DND-41 (cell line): ENCODE measurements around the gene CIITA.

Experiments used
- ATAC-seq: fragments of 200-7000 bp; cut with Tn5 transposase; 3 replicates; pipeline ENCODE4 v1.9.1; 2021; ENCODE audit warnings: low read depth; ENCODE audit not compliant: insufficient read depth
- DNase-seq: peaks from one replicate; pipeline ENCODE4 v3.0.0-alpha.2; 2020
- H2AFZ ChIP-seq: 2 replicates; pipeline ENCODE4 v1.6.0; 2012; ENCODE audit warnings: low read depth, low read length
- H3K27ac ChIP-seq: 2 replicates; pipeline ENCODE4 v1.5.1; 2012; ENCODE audit warnings: low read length, inconsistent platforms
- H3K27me3 ChIP-seq: fragments of 200-600 bp; sonication (generic); 2 replicates; pipeline ENCODE4 v1.6.0; 2012; ENCODE audit warnings: low read length, mild to moderate bottlenecking, inconsistent platforms; ENCODE audit not compliant: insufficient read depth, poor library complexity
- H3K36me3 ChIP-seq: 2 replicates; pipeline ENCODE4 v1.5.1; 2012; ENCODE audit warnings: low read length, inconsistent platforms; ENCODE audit not compliant: insufficient read depth
- H3K4me1 ChIP-seq: 2 replicates; pipeline ENCODE4 v1.5.1; 2012; ENCODE audit warnings: mild to moderate bottlenecking, low read length; ENCODE audit not compliant: insufficient read depth
- H3K4me2 ChIP-seq: 2 replicates; pipeline ENCODE4 v1.6.0; 2012; ENCODE audit warnings: mild to moderate bottlenecking, moderate library complexity, low read length, inconsistent platforms; ENCODE audit not compliant: insufficient read depth
- H3K4me3 ChIP-seq, 2 experiments: fragments of 200-600 bp in 1 of 2; shearing (Covaris generic) in 1 of 2; 2 replicates each; pipeline ENCODE4 v1.5.1; 2012 to 2016; ENCODE audit warnings: inconsistent platforms in 2 of 2, low read length in 2 of 2, mild to moderate bottlenecking in 2 of 2, low read depth in 1 of 2, moderate library complexity in 1 of 2
- H3K79me2 ChIP-seq: 2 replicates; pipeline ENCODE4 v1.6.0; 2012; ENCODE audit warnings: low read length, inconsistent platforms; ENCODE audit not compliant: insufficient read depth
- H3K9ac ChIP-seq: 2 replicates; pipeline ENCODE4 v1.6.0; 2012; ENCODE audit warnings: low read depth, mild to moderate bottlenecking, inconsistent platforms, low read length, moderate library complexity
- H3K9me3 ChIP-seq: 2 replicates; pipeline ENCODE4 v1.5.1; 2012; ENCODE audit warnings: low read length, moderate library complexity, mild to moderate bottlenecking, inconsistent platforms; ENCODE audit not compliant: insufficient read depth, severe bottlenecking
- H4K20me1 ChIP-seq: 2 replicates; pipeline ENCODE4 v1.6.0; 2012; ENCODE audit warnings: low read length; ENCODE audit not compliant: insufficient read depth
- CTCF ChIP-seq: IDR thresholded peaks from 2 replicates; pipeline ENCODE4 v1.5.1; 2012; ENCODE audit warnings: borderline replicate concordance, low read length, moderate library complexity, mild to moderate bottlenecking; ENCODE audit not compliant: poor library complexity, severe bottlenecking; ENCODE audit errors: extremely low read depth
- EZH2 ChIP-seq: IDR thresholded peaks from 3 replicates; pipeline ENCODE4 v1.6.1; 2012; ENCODE audit warnings: borderline replicate concordance, low read depth, mild to moderate bottlenecking, moderate library complexity, low read length, inconsistent platforms; ENCODE audit not compliant: severe bottlenecking

Gene CIITA

GRCh38 chr16:10879681-10880589 lies 2.9 kb downstream of the CIITA start:
- Histone ChIP-seq H3K27ac (no peak overlapping the region), H3K4me1 (no peaks in the 10 kb centered on the region), H3K4me2 (no peak overlapping the region), H3K36me3 (no peaks in the 10 kb centered on the region), H3K9ac (no peak overlapping the region), H3K9me3 (no peaks in the 10 kb centered on the region), H3K79me2 (no peaks in the 10 kb centered on the region), H3K27me3 (peaks cover 16% of the 10 kb centered on the region), H4K20me1 (no peaks in the 10 kb centered on the region), H2AFZ (no peak overlapping the region), H3K4me3 (no peak overlapping the region)
- no peak for TF ChIP-seq EZH2
- TF ChIP-seq CTCF, result no peak
- DNase-seq (no peak), ATAC-seq (no peak)

DNA sequence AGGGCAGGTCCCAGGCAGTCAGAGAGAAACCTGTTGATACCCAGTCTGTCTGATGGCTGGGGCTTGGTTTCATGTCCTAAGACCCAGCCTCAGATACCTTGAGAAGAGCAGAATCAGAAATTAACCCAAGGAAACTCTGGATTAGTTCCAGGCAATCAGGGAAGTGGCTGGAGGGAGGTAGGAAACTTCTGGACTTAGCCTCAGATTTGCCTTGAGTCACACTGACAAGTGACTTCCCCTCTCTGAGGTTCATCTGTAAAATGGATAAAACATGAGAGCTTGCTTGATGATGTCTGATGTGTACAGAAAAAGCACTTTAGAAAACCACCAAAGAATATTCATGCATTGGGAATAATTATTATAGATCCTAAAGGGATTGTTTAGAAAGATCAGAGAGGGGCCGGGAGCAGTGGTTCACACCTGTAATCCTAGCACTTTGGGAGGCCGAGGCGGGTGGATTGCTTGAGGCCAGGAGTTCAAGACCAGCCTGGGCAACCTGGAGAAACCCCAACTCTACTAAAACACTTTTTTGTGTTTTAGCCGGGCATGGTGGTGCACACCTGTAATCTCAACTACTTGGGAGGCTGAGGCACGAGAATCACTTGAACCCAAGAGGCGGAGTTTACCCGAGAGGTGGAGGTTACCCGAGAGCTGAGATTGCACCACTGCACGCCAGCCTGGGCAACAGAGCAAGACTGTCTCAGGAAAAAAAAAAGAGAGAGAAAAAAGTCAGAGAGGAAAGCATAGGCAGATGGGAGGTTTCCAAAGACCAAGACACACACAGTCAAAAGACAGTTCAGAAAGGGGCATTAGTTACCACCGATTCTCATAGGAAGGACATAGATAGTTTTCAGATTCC lies 3.8 kb downstream of the CIITA start:
- no peak overlapping the region for H3K27ac ChIP-seq
- no peaks in the 10 kb centered on the region for H4K20me1 ChIP-seq
- no peak for ATAC-seq
- no peak overlapping the region for H3K4me2 ChIP-seq
- no peak for TF ChIP-seq CTCF
- TF ChIP-seq EZH2, result no peak
- no peak overlapping the region for H3K9ac ChIP-seq
- H3K36me3 ChIP-seq, result no peaks in the 10 kb centered on the region
- no peak for DNase-seq
- no peaks in the 10 kb centered on the region for H3K79me2 ChIP-seq
- H3K9me3 ChIP-seq, result no peaks in the 10 kb centered on the region
- no peak overlapping the region for H2AFZ ChIP-seq
- H3K27me3 ChIP-seq, result peaks cover 16% of the 10 kb centered on the region
- H3K4me3 ChIP-seq, result no peak overlapping the region
- H3K4me1 ChIP-seq, result no peaks in the 10 kb centered on the region

- Histone ChIP-seq H2AFZ (no peak overlapping the region), H3K4me3 (no peak overlapping the region), H3K79me2 (no peaks in the 10 kb centered on the region), H3K36me3 (no peaks in the 10 kb centered on the region), H3K4me2 (no peak overlapping the region), H3K9ac (no peak overlapping the region), H4K20me1 (no peaks in the 10 kb centered on the region), H3K27me3 (peaks cover 16% of the 10 kb centered on the region), H3K27ac (no peak overlapping the region), H3K4me1 (no peaks in the 10 kb centered on the region), H3K9me3 (no peaks in the 10 kb centered on the region)
- no peak for TF ChIP-seq EZH2
- no peak for TF ChIP-seq CTCF
- DNase-seq, result no peak
- no peak for ATAC-seq
Measured at GRCh38 chr16:10881479-10882030, 4.6 kb downstream of the CIITA start.
